HG02623 (cell line): ENCODE measurements around the gene PACSIN1.
A peak's percentile ranks its signal among the peaks of the same experiment; 100 is the strongest.

ENCODE experiments used
- ATAC-seq: cut with Tn5 transposase; IDR thresholded peaks from one replicate; pipeline ENCODE4 v1.9.1; 2021; ENCODE audit warnings: moderate library complexity; ENCODE audit not compliant: unreplicated experiment

The PACSIN1 gene

GRCh38 chr6:34465531-34466241, at the start of gene PACSIN1:
Gene PACSIN1 (plus strand): TSS chr6:34466076. CDS start chr6:34526306, 60,230 bp downstream.
- no peak for ATAC-seq

- no peak for ATAC-seq
These were observed 49.0 kb upstream of the PACSIN1 start for GRCh38 chr6:34416877-34417371.

GRCh38 chr6:34418367-34418766, 47.5 kb upstream of the PACSIN1 start:
- no peak for ATAC-seq

- ATAC-seq: no peak
These were observed 42.6 kb upstream of the PACSIN1 start for GRCh38 chr6:34423254-34423653.

GRCh38 chr6:34424200-34425131, 41.4 kb upstream of the PACSIN1 start:
- no peak for ATAC-seq

GRCh38 chr6:34425132-34425497, 40.8 kb upstream of the PACSIN1 start:
- no peak for ATAC-seq

GRCh38 chr6:34425498-34426410, 40.1 kb upstream of the PACSIN1 start, which contains the start of gene RPS10:
Gene RPS10 (minus strand): TSS chr6:34426069. CDS start chr6:34425221, 848 bp downstream.
- ATAC-seq: peak; percentile 79

GRCh38 chr6:34435916-34436315, 30.0 kb upstream of the PACSIN1 start:
- ATAC-seq: no peak

GRCh38 chr6:34436803-34437643, 28.9 kb upstream of the PACSIN1 start:
- no peak for ATAC-seq

- ATAC-seq: no peak
These were observed 28.3 kb upstream of the PACSIN1 start for GRCh38 chr6:34437644-34437970.

GRCh38 chr6:34438705-34439104, 27.2 kb upstream of the PACSIN1 start:
- no peak for ATAC-seq

GRCh38 chr6:34439442-34439841, 26.4 kb upstream of the PACSIN1 start:
- ATAC-seq: no peak

- no peak for ATAC-seq
These were observed 24.4 kb upstream of the PACSIN1 start for GRCh38 chr6:34441526-34441925.

- no peak for ATAC-seq
These were observed 20.5 kb upstream of the PACSIN1 start for GRCh38 chr6:34445313-34445860.

GRCh38 chr6:34447386-34447785, 18.5 kb upstream of the PACSIN1 start:
- no peak for ATAC-seq

- ATAC-seq: no peak
These were observed 18.0 kb upstream of the PACSIN1 start for GRCh38 chr6:34447910-34448309.

- no peak for ATAC-seq
These were observed 14.7 kb upstream of the PACSIN1 start for GRCh38 chr6:34451192-34451591.

- ATAC-seq: no peak
These were observed 10.0 kb upstream of the PACSIN1 start for GRCh38 chr6:34455831-34456230.

GRCh38 chr6:34457382-34457741, 8.5 kb upstream of the PACSIN1 start:
- no peak for ATAC-seq
